ENCODE results near the gene GOLGA3. TPM values are rescaled to one million over a fixed set of nuclear protein-coding genes. Genes with fewer than 3 reads are reported as not detected.
A peak's percentile ranks its signal among the peaks of the same experiment; 100 is the strongest.

Gene GOLGA3
- total and polyA plus RNA-seq, 9 of the 15 experiments (the other 6 are each of a cell fraction or from before 2014, with no cell fraction given): 1.9 to 48.1 (median 18.4) TPM

- TF ChIP-seq RBM15 (IDR thresholded peaks at IDR 0.05; ENCODE audit: insufficient read depth, low read length) (no peak), IRF1 (CRISPR knock-in tag; IDR thresholded peaks at IDR 0.05; ENCODE audit: borderline replicate concordance) (no peak), HINFP (tag; conservative IDR thresholded peaks at IDR 0.05; ENCODE audit: low read depth) (no peak), MEIS2 (IDR thresholded peaks at IDR 0.05; ENCODE audit: partially characterized antibody) (no peak), FOXP4 (CRISPR knock-in tag; IDR thresholded peaks at IDR 0.05; ENCODE audit: borderline replicate concordance) (no peak), NONO (IDR thresholded peaks at IDR 0.05; ENCODE audit: low read depth in 2 of 2, low read length in 1 of 2) (peak; percentile 37 to 62; a peak in 1 of 4 replicates)
These were observed 67.4 kb downstream of the GOLGA3 start, which contains the start of gene ANKLE2 (continued) for GRCh38 chr12:132761032-132761920.
